Measurements from ENCODE around the gene UBE2J2. TPM values are rescaled to one million over a fixed set of nuclear protein-coding genes. Genes with fewer than 3 reads are reported as not detected.
A peak's percentile ranks its signal among the peaks of the same experiment; 100 is the strongest.

The UBE2J2 gene
- total and polyA plus RNA-seq, 2 of the 13 experiments (the other 11 are each of a cell fraction or from before 2014, with no cell fraction given), result 25.4 to 29.4 TPM

- TF ChIP-seq TRIM22 (IDR thresholded peaks at IDR 0.05) (no peak), MTF1 (CRISPR knock-in tag; IDR thresholded peaks at IDR 0.05) (no peak), MYPOP (CRISPR knock-in tag; IDR thresholded peaks at IDR 0.05) (peak; percentile 49; the same call in 1 of the 2 replicates), PAXIP1 (CRISPR knock-in tag; conservative IDR thresholded peaks at IDR 0.05) (peak; percentile 68), ZBTB26 (CRISPR knock-in tag; IDR thresholded peaks at IDR 0.05; ENCODE audit: borderline replicate concordance) (no peak; the same call in 1 of the 2 replicates), SAP130 (CRISPR knock-in tag; IDR thresholded peaks at IDR 0.05; ENCODE audit: low read depth) (peak; percentile 91), SSRP1 (CRISPR knock-in tag; IDR thresholded peaks at IDR 0.05) (no peak), ZNF274 (CRISPR knock-in tag; IDR thresholded peaks at IDR 0.05) (peak; percentile 71), CEBPZ (IDR thresholded peaks at IDR 0.05; ENCODE audit: low read length) (no peak), ZSCAN25 (CRISPR knock-in tag; IDR thresholded peaks at IDR 0.05) (peak; percentile 80; the same call in 1 of the 2 replicates), ZNF136 (CRISPR knock-in tag; IDR thresholded peaks at IDR 0.05; ENCODE audit: low read depth) (no peak), ZFYVE20 (CRISPR knock-in tag; IDR thresholded peaks at IDR 0.05; ENCODE audit: borderline replicate concordance, low read depth) (no peak), PHF5A (CRISPR knock-in tag; IDR thresholded peaks at IDR 0.05; ENCODE audit: low read depth, unreplicated experiment) (no peak), PPARG (CRISPR knock-in tag; conservative IDR thresholded peaks at IDR 0.05) (no peak), SATB2 (CRISPR knock-in tag; IDR thresholded peaks at IDR 0.05) (no peak), MED1 (CRISPR knock-in tag; IDR thresholded peaks at IDR 0.05) (peak; percentile 71), CEBPG (CRISPR knock-in tag; IDR thresholded peaks at IDR 0.05) (peak; percentile 77)
Measured at GRCh38 chr1:1237874-1238701, 35.6 kb downstream of the UBE2J2 start (continued).

Data from HepG2 (cell line).